Bronchial epithelial cell (primary cell): Measurements from ENCODE around the gene ADARB2. TPM values are rescaled to one million over a fixed set of nuclear protein-coding genes. Genes with fewer than 3 reads are reported as not detected.

Source experiments
- DNase-seq: peaks from one replicate; pipeline ENCODE4 v3.0.0-alpha.2; 2010; ENCODE audit warnings: low read depth
- FAIRE-seq: peaks from 2 replicates; lab custom pipeline; 2011; peaks lifted over from hg19 to GRCh38; lab: Jason Lieb, UNC
- H3K27me3 ChIP-seq: 2 replicates; pipeline ENCODE4 v1.5.1; 2011; ENCODE audit warnings: low read length; ENCODE audit not compliant: control insufficient read depth, insufficient read depth
- H3K36me3 ChIP-seq: 2 replicates; pipeline ENCODE4 v1.5.1; 2011; ENCODE audit warnings: low read length; ENCODE audit not compliant: control insufficient read depth, insufficient read depth
- H3K4me3 ChIP-seq: 2 replicates; pipeline ENCODE4 v1.5.1; 2011; ENCODE audit warnings: mild to moderate bottlenecking, low read depth, low read length, control low read depth
- CTCF ChIP-seq: IDR thresholded peaks from 2 replicates; pipeline ENCODE4 v1.5.1; 2011; ENCODE audit warnings: mild to moderate bottlenecking, moderate library complexity, low read length, control low read depth, inconsistent platforms; ENCODE audit not compliant: insufficient read depth, severe bottlenecking
- total RNA-seq: library from RNA; depleted of rRNA; stranded (reverse); fragments of >200 nt; gene quantifications from 2 replicates; pipeline ENCODE4 v1.2.1, GENCODE V29; 2014

Gene ADARB2
- total RNA-seq, 1 donor from 2014 or later: not detected

GRCh38 chr10:1508096-1508495 is 229.2 kb downstream of the ADARB2 start:
- H3K4me3 ChIP-seq: no peak overlapping the region
- H3K27me3 ChIP-seq: no peaks in the 10 kb centered on the region
- H3K36me3 ChIP-seq: no peaks in the 10 kb centered on the region
- DNase-seq (no peak), FAIRE-seq (no peak)
- TF ChIP-seq CTCF: no peak

- Histone ChIP-seq H3K4me3 (no peak overlapping the region), H3K36me3 (no peaks in the 10 kb centered on the region), H3K27me3 (no peaks in the 10 kb centered on the region)
- DNase-seq: no peak
- FAIRE-seq: no peak
- TF ChIP-seq CTCF: no peak
These were observed 229.9 kb downstream of the ADARB2 start for GRCh38 chr10:1507436-1507835.

GRCh38 chr10:1504940-1505339 is 232.4 kb downstream of the ADARB2 start:
- no peak for TF ChIP-seq CTCF
- Histone ChIP-seq H3K4me3 (no peak overlapping the region), H3K36me3 (no peaks in the 10 kb centered on the region), H3K27me3 (no peaks in the 10 kb centered on the region)
- FAIRE-seq (peak; percentile 82), DNase-seq (no peak)

- DNase-seq (no peak), FAIRE-seq (no peak)
- TF ChIP-seq CTCF: no peak
- H3K36me3 ChIP-seq: no peaks in the 10 kb centered on the region
- no peaks in the 10 kb centered on the region for H3K27me3 ChIP-seq
- H3K4me3 ChIP-seq: no peak overlapping the region
These were observed 233.0 kb downstream of the ADARB2 start for GRCh38 chr10:1504286-1504685.

- FAIRE-seq (no peak), DNase-seq (no peak)
- Histone ChIP-seq H3K27me3 (no peaks in the 10 kb centered on the region), H3K36me3 (no peaks in the 10 kb centered on the region), H3K4me3 (no peak overlapping the region)
- TF ChIP-seq CTCF: no peak
These were observed 234.9 kb downstream of the ADARB2 start for GRCh38 chr10:1502451-1502850.

- H3K27me3 ChIP-seq: no peaks in the 10 kb centered on the region
- FAIRE-seq (no peak), DNase-seq (no peak)
- no peaks in the 10 kb centered on the region for H3K36me3 ChIP-seq
- H3K4me3 ChIP-seq: no peak overlapping the region
- TF ChIP-seq CTCF: no peak
These were observed 237.9 kb downstream of the ADARB2 start for GRCh38 chr10:1499359-1499957.
